A204.1 (cell line): Measurements from ENCODE around the gene PRDM16.

Source experiments
- FAIRE-seq: peaks from 2 replicates; lab custom pipeline; 2012; peaks lifted over from hg19 to GRCh38; lab: Jason Lieb, UNC

The PRDM16 gene

DNA sequence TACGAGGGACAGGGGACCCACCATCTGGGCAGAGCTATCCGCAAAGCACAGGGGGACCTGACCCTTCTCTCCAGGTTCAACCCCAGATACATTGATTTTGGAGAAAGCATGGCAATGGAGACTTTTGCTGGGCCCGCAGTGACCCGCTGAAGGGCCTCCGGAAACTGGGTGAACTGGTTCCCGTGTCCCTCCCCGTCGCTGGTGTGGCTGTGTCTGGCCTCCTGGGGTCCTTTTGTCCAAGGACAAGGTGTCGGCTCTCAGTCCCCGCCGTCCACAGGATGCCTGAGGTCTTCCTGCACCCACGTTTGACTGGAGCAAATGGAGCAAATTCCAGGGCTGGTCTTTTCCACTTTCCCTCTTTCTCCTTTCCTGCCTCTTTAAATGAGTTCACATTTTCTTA is 176.3 kb downstream of the PRDM16 start:
- no peak for FAIRE-seq

DNA sequence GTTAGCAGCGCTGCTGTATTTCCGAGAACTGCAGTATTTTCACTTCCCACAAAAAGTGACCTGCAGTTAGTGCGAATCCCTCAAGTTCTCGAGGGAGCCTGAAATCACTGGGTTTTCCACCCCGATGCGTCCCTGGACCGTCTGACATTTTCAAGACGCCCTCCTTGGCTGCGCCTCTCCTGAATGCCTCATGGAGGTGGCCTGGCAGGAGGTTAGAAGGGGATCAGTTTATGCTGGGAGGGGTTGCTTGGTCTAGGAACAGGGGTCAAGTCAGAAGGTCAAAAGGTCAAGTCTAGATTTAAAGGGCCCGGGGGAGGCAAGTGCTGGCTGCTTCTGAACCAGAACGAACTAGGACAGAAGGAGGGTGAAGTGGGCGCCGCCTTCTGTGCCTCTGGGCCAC is 176.8 kb downstream of the PRDM16 start:
- FAIRE-seq = no peak

DNA sequence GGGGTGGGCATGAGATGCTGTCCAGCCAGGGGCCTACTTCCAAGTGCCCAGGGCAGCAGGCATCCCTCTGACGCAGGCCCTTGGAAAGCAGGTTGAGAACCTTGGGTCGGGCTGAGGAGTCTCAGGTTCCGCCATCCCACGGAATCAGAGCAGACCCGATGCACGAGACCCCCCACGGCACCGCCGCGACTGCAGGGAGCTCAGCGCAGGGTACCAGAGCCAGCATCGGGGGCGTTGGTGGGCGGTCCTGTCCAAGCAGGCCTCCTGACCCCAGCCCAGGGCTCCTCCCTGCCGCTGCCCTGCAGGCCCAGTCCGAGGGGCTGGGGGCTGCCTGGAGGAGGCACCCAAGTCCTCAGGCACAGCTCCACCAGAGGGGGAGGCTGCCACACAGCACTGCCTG is 177.2 kb downstream of the PRDM16 start:
- no peak for FAIRE-seq

DNA sequence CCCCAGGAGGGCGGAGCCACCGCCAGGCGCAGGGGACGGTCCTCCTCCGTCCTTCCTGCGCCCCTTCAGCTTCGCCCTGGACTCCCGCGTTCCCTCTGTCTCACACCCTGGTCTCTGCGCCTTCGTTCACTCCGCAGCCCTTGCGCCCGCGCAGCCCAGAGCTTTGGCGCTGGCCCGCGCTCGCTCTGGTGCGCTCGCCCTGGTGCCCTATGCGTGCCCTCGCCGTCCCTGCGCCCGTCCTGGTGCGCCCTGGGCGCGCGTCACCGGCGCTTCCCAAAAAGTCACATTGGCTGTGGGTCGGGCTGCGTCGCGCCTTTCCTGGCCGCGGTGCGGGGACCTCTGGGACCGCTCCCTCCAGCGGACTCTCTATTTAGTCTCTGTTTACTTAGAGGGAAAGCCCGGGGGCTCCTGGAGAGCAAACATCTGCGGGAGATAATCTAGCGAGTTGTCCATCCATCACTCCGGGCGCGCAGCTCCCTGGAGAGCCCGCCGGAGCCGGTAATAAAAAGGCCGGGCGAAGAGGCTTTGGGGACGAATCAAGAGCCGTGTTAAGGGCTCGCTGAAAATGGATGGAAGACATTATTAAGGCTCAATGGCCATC is 178.6 kb downstream of the PRDM16 start:
- no peak for FAIRE-seq

DNA sequence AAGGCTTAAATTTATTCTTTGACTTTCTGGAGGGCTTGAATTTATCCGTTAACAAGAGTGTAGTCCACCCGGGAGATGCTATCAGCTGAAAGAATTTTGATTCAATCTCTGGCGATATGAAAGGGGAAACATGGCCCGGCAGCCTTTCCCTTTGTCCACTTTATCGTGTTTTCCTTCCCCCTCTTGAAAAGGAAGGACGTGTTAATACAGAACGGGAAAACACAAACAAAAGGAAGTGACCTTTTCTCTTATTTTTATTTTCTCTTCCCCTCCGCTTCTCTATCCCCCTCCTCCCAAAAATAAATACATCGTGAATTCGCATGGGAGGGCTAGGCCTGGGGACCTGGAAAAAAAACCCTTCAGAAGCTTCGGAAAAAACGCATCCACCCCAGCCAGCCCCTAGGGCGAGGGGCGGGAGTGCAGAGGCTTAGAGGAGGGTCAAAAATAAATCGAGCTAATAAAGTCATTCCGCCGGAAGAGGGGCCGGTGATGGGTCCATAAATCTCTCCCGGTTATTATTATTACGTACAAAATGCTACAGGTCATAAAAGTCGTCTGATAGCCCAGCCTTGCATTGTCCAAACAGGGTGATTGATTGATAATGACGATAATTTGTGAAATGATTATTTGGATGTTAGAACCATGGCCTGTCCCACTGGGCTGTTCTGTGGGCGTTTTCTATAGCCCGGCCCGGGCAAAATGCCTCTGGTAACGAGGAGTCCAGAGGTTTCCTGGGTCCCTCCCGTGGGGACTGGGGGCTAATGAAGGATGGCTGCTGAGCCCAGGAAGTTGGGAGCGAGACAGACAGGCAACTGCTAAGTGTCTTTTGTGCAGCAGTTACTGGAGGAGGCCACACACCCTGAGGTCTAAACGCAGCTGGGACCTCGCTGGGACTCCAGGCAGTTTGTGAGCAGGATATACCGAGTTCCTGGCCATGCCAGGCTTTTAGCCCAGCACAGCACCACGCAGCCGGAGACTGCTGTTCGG is 179.4 kb downstream of the PRDM16 start:
- no peak for FAIRE-seq

DNA sequence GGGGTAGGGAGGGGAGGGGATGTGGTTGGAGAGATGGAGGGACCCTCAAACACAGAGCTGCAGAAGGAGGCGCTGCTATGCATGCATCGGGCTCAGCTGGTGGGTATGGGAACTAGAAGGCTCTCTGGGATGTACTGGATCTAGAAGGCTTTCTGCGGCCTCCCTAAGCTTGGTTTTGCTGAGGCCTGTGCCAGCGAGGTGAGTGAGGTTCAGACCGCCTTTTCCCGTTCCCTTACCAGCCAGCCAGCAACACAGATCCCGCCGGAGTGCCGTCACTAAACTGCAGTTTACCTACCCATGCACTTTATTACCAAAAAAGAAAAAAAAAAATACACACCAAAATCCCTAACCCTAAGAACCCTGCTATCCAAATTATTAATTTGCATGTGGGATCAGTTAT is 180.2 kb downstream of the PRDM16 start:
- no peak for FAIRE-seq

DNA sequence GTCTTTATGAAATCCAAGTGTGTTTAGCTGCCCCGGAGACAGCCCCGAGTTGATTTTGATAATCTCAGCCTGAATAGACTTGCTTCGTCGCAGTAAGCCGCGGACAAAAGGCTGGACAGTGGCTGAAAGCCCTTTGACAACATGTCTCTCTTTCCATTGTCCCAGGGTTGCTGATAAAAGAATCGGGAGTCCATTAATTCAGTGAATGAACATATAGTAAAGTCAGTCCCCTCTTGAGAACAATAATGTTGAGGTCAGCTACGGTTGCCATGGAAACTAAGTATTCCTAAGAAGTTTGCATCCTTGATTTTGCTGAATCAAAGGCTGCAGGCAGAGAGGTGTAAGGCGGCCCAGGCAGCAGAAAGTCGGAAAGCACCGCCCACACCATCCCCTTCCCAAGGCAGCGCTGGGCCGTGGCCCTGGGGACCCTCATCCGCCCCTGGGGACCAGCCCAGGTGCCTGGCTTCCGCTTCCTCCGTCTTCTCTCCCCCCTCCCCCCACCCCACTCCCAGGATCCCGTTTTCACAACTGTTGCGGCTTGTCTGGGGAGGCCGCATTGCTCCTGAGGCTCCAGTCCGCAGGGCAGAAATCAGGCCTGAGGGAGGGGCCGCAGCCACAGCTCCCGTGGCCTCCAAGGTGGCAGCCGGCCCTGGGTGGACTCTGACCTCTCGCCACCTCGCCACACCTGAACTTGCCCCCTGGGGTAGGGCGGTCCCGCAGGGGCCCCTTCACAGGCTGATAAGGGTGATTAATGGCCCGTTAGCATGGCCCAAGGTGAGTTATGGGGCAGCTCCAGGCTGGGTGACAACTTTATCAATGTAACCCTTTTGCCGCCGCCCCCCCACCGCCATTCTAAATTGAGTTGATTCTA is 180.9 kb downstream of the PRDM16 start:
- FAIRE-seq = no peak

DNA sequence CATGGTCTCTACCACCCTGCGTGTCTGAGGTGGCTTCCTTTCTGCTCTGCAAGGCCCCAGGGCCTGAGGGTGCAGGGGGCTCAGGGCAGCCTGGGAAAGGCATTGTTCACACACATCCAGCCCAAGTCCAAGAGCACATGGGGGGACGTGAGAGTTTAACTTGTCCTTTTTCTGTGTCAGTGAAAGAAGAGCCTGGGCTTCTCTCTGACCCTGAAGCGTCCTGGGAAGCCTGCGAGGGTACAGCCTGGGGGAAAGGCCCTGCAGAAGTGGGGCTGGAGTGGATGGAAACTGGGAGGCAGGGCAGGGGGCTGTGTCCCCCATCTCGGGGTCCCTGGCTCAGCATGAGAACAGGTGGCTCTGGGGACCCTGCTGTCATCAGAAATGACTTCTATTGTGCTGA is 181.6 kb downstream of the PRDM16 start:
- FAIRE-seq = no peak

DNA sequence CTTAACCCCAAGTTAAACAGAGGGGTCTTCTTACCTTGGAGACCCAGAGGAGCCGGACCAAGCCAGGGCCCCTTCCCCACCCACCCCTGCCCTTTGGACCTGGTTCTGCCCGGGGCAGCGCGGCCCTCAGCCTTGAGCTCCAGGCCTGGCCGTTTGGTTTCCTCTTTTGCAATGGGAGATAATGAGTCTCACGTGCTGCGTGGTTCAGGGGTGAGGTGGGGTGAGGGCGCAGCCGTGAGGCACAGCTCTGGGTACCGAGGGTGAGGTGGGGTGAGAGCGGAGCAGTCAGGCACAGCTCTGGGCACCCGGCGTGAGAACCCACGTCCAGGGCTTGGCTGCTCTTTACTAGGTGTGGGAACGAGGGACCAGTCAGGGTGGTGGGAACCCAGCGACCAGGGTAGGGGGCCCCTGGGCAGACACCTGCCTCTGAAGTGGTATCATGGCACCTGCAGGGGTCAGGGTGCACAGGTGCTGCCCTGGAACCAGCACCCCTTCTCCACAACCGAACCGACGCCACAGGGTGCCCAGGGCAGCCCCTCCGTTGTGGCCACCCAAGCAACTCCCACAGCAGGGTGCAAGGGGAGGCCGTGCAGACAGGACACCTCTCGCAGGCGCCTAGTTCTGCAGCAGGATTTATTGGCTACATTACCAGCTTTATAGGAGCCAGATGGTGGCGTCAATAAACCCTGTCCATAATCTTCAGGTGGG is 182.2 kb downstream of the PRDM16 start:
- no peak for FAIRE-seq

DNA sequence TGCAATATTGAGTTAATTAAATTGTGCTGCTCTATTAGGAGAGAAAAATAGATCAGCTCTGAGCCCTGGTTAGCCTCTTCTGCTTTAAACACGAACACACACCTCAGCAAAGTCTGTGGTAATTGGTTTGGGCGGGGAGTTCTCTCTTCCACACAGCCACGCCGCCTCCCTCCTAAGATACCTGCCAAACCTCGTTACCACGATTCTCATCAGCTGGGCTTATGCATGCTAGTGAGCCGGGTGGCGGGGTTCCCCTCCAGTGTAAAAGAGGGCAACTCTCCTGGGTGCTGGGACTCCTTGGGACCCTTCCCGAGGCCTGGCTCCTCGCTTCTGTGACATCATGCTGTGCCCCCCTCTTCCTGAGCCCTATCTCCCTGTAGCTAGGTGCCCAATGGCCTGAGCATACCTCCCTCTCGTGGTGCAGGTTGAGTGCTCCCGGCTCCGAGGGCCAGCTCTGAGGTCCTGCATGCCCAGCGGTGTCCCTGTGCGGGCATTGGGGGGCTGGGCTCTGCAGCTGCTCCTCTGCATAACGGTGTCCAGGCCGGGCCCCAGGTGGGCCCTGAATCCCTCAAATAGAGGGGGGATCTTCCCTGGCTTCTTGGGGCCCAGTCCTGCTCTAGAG is 182.9 kb downstream of the PRDM16 start:
- FAIRE-seq = no peak

DNA sequence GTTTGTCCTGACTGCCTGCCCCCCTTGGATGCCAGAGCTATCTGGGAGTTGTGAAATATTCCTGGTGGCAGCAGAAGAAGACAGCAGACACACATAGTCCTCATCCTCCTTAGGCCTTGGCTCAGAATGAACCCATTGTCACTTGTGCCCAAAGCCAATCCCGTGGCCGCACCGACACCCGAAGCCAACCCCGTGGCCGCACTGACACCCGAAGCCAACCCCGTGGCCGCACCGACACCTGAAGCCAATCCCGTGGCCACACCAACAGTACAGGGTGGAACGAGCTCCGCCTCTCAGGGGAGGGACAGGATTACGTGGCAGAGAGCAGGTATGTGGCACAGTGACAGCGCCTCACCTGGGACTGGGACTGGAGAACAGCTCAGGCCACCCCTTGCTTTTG is 186.7 kb downstream of the PRDM16 start:
- FAIRE-seq = no peak

DNA sequence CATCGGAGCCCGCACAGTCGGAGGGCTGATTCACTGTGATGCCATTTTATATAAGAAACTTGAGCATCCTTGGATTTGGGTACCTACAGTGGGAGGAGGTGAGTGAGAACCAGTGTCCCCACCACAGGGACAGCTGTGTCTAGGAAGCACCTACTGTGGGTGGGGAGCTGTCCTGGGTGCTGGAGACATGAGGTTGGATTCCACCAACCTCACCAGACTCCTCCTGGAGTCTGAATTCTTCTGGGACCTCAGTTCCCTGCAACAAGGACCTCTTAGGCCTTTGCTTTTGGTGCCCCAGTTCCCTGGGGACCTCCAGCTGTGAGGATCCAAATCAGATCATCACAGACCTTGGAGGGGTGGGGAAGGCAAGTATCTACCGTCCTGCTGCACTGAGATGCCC is 188.8 kb downstream of the PRDM16 start:
- FAIRE-seq = no peak

DNA sequence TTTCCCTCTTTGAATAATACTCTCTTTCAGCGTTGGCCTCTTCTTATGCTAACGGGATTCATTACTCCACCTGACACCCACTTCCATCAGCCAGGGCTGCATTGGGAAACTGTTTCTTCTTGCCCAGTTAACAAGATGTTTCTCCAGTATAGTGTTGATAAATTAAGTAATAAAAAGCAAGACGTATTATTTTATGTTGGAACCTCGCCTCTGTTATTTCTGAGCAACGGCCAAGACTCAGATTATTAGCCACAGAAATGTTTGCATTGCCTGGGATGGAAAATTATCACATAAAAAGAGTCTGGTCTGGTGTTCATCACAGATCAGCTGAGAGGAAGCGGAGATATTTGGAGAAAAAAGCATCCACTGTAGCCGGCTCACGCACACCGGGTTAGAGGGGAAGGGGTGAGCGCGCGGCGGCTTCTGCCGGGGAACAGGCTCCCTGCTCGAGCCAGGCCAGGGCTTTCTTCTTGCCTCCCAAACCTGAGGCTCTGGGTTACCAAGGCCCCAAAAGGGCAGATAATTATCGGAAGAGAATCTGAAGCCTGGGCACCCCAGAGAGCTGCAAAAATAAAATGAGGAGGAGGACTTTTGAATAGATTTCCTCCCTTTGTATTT is 189.5 kb downstream of the PRDM16 start:
- FAIRE-seq = no peak

DNA sequence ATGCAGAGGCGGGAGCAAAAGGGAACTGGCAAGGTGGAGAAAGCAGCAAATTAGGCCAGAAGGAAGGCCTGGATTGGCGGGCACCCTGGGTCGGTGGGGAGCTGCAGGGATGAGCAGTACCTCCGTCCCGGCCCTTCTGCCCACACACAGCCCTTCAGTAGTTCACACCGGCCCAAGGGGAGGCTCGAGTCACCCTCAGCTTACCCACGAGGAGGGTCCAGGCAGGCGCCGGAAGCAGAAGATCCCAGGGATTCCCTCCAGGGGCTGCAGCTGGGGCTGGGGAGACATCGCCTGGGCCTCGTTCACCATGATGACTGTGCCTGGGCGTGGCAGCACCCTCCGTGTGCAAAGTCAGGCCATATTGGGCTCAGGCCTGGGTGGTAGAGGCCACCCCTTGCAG is 190.0 kb downstream of the PRDM16 start:
- no peak for FAIRE-seq

DNA sequence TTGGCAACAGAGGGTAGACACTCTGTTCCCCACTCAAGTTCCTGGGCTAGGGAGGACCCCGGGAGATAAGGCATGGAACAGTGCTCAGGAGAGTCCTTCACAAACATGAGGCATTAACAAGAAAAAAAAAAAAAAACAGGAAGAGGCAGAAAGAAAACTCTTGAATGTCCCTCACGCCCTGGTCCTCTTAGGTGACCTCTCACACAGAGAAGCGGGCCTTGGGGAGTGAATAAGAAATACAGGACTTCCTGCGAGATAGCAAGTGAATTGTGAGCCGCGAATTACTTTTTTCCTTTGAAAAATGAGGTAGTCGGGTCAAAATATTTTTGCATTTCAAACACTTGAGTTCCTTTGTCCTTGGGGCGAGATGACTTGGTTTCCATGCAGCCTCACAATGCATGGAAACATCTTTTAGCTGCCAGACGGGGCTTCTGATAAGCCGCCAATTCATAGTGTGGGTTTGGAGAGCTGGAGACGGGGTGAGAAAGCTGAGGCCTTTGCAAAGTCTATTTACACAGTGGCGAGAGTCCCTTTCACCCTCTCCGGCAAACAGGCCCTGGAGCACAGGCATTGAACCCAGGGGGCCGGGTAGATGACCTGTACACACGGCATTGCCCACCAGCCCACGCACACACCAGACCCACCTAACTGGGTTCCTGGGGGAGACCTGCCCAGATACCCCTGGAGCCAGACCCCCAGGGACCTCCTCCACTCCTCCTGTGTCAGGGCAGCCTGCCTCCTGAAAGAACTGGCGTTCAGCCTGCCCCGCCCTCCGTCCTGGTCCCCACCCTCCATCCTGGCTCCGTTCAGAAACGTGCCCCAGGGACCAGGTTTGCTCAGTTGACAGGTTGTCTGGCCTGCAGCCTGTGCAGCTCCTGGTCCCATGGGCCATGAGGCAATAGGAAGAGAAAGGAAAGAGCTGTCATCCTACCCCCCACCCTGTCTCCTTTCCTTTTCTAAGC is 192.3 kb downstream of the PRDM16 start:
- FAIRE-seq = no peak

DNA sequence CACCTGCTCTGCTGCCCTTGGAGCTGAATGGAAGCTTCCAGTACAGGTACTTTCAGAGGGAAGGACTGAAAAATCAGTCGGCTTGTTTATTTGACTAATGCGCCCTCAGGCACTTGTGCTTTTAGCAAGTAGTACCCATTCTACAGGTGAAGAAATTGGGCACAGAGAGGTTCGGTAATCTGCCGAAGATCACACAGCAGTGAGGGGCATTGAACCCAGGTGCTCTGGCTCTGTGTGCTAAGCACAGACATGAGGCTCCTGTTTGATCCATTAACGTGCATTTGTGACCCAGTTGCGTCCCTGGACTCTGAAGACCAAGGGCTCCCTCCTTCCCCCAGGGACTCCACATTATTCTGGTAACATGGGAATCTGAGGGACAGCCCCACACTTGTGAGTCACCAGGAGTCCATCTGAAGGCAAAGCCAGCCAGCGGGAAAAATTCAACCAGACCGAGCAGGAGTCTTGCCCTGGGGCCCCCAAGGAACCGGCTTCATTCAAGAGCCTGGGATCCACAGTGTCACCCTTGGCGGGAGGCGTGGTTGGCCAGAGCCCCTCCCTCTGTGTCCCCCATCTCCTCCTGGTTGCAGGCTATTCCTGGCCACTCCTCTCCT is 193.1 kb downstream of the PRDM16 start:
- FAIRE-seq = no peak

DNA sequence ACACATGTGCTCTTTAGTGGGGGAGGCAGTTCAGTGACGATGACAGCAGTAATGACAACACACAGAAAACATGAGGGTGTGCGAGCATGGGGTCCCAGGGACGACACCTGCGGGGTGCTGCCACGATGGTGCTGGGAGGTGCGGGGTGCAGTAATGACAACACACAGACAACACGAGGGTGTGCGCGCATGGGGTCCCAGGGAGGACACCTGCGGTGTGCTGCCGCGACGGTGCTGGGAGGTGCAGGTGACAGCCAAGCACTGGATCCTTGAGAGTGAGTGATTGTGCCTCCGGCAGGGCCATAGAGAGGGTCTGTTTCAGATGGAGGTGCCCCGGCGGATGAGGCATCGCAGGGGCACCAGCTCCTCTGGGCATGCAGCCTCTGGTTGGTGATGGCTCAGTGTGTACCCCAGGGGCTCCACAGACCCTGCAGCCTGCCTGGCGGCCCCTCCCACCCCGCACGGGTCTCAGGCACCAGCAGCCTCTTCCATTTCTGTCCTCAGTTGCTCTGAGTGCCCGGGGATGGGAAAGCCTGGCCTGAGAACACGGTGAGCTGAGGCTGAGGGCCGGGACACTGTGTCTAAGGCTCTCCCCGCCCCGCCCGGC is 193.8 kb downstream of the PRDM16 start:
- no peak for FAIRE-seq

DNA sequence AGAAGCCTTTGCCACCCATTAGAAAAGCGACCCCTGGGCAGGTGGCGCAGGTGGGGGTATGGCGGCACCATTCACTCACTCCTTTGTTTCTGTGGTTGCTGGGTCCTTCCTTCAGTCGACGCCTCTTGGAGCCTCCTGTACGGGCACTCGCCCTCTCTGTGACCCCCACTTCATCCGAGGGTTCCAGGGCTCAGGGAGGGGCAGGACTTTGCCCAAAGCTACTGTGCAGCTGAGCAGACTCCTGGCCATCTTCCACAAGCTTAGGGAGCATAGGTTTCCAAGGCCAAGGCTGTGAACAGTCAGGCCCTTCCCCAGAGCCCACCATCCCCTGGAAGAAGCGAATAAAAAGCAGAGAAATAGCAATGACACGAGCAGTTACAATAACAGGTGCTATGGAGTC is 194.8 kb downstream of the PRDM16 start:
- no peak for FAIRE-seq

DNA sequence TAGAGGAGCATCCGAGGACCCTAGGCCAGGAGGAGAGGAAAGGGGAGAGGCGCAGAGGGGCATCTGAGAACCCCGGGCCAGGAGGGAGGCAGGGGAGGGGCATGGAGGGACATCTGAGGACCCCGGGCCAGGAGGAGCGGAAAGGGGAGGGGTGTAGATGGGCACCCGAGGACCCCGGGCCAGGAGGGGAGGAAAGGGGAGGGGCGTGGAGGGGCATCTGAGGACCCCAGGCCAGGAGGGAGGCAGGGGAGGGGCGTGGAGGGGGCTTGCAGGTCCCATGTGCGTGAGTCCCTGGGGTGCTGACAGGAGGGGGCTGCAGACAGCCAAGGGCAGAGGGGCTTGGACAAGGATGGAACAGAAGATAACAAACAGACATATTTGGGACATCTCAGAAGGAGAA is 195.5 kb downstream of the PRDM16 start:
- FAIRE-seq = no peak
